Fibroblast of lung (primary cell): ENCODE results near the gene PPM1A.

Experiments
- EZH2 ChIP-seq: IDR thresholded peaks from 2 replicates; pipeline ENCODE4 v1.5.1; 2012; ENCODE audit warnings: low read length, control low read depth, mild to moderate bottlenecking; ENCODE audit errors: missing control alignments
- TF ChIP-seq, protein P1 (sequence below), 2 donors: IDR thresholded peaks in 1 of 2; conservative IDR thresholded peaks in 1 of 2; 1 replicate in 1 of 2; 2 replicates in 1 of 2; pipeline ENCODE4 v1.5.1; 2011 to 2012; ENCODE audit warnings: low read length in 2 of 2, control low read depth in 1 of 2, inconsistent platforms in 1 of 2, low read depth in 1 of 2, mild to moderate bottlenecking in 1 of 2

DNA sequence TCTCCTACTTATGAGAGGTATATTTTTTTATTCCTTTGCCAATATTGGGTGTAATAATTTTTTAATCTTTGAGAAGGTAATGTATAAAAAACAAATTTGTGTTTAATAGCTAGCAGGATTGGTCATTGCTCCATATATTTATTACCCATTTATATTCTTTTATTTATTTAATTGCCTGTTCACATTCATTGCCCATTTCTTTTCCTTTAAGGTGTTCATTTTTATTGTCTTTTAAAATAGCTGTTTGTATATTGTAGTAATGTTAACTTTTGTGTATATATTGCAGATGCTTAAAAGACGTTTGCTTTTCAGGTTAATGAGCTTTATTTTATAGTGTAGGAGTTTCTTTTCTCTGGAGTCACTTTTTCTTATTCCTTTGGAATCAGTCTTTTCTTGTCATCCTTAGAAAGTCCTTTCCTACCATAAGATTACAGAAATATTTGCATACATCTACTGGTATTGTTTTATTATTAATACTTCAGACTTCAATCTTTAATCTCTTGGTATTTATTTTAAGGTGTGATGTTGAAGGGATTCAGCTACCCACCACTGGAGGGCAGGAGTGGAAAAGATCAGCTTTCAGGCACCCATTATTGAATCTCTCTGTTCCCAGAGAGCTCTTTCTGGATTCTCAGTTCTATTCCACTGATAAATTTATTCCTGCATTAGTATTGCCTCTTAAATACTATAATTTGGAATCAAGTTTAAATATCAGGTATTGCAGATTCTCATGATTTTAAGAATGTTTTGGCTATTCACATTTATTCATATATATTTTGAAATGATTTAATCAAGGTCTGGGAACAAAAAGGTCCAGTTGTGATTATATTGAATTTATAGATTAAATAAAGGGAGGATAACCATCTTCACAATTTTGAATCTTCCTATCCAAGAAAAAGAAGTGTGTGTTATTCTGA, 17.3 kb downstream of the PPM1A start:
- TF ChIP-seq, protein P1, sequence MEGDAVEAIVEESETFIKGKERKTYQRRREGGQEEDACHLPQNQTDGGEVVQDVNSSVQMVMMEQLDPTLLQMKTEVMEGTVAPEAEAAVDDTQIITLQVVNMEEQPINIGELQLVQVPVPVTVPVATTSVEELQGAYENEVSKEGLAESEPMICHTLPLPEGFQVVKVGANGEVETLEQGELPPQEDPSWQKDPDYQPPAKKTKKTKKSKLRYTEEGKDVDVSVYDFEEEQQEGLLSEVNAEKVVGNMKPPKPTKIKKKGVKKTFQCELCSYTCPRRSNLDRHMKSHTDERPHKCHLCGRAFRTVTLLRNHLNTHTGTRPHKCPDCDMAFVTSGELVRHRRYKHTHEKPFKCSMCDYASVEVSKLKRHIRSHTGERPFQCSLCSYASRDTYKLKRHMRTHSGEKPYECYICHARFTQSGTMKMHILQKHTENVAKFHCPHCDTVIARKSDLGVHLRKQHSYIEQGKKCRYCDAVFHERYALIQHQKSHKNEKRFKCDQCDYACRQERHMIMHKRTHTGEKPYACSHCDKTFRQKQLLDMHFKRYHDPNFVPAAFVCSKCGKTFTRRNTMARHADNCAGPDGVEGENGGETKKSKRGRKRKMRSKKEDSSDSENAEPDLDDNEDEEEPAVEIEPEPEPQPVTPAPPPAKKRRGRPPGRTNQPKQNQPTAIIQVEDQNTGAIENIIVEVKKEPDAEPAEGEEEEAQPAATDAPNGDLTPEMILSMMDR (conservative IDR thresholded peaks at IDR 0.05 in 1 of 2, IDR thresholded peaks at IDR 0.05 in 1 of 2; ENCODE audit: low read depth in 1 of 2, low read length in 2 of 2), result peak in 1 of 2 donors; percentile 58
- no peak for TF ChIP-seq EZH2
